A673 (cell line): ENCODE measurements around the gene RNASEH2A. TPM values are rescaled to one million over a fixed set of nuclear protein-coding genes. Genes with fewer than 3 reads are reported as not detected.

Experiments used
- BruUV-seq: library from RNA; stranded (reverse); fragments of 400-500 nt; replicated peaks from 2 replicates; lab custom pipeline; 2021; lab: Mats Ljungman, UMichigan
- CTCF ChIA-PET: fragments of 300-600 bp; sonication (Branson Sonifier 250); formaldehyde crosslinking; loops from one replicate; lab custom pipeline; 2022; ENCODE audit warnings: antibody characterized with exemption; lab: Charles Lee
- POLR2A ChIA-PET: fragments of 300-600 bp; sonication (Branson Sonifier 250); formaldehyde crosslinking; loops from one replicate; lab custom pipeline; 2022; ENCODE audit warnings: antibody characterized with exemption; ENCODE audit not compliant: low non-redundant PET; lab: Charles Lee
- DNase-seq: peaks from one replicate; pipeline ENCODE4 v3.0.0-alpha.2; 2015; ENCODE audit warnings: low spot score
- H3K27ac ChIP-seq: fragments of 200-600 bp; sonication (generic); 2 replicates; pipeline ENCODE4 v1.5.1; 2016; ENCODE audit warnings: mixed run types, low read depth, mild to moderate bottlenecking, mixed read lengths, antibody characterized with exemption, low read length; ENCODE audit not compliant: poor library complexity, severe bottlenecking
- H3K27me3 ChIP-seq: fragments of 200-600 bp; sonication (generic); replicated peaks from 2 replicates; pipeline ENCODE4 v1.6.1; 2017; ENCODE audit warnings: mixed run types, low read depth, mild to moderate bottlenecking, mixed read lengths, antibody characterized with exemption, low read length; ENCODE audit not compliant: insufficient read depth, poor library complexity
- H3K36me3 ChIP-seq: fragments of 200-600 bp; sonication (generic); 2 replicates; pipeline ENCODE4 v1.6.1; 2016; ENCODE audit warnings: mixed run types, mild to moderate bottlenecking, mixed read lengths, antibody characterized with exemption, low read length; ENCODE audit not compliant: insufficient read depth, poor library complexity, severe bottlenecking
- H3K4me1 ChIP-seq: fragments of 200-600 bp; sonication (generic); 2 replicates; pipeline ENCODE4 v1.6.1; 2017; ENCODE audit warnings: mixed run types, mild to moderate bottlenecking, mixed read lengths, antibody characterized with exemption, low read length; ENCODE audit not compliant: insufficient read depth, poor library complexity, severe bottlenecking
- H3K4me3 ChIP-seq: fragments of 200-600 bp; sonication (generic); 2 replicates; pipeline ENCODE4 v1.5.1; 2016; ENCODE audit warnings: low read depth, mixed run types, mild to moderate bottlenecking, mixed read lengths, low read length; ENCODE audit not compliant: poor library complexity, severe bottlenecking
- H3K9me3 ChIP-seq: fragments of 200-600 bp; sonication (generic); 2 replicates; pipeline ENCODE4 v1.6.1; 2016; ENCODE audit warnings: mixed run types, low read depth, mild to moderate bottlenecking, mixed read lengths, antibody characterized with exemption, low read length; ENCODE audit not compliant: poor library complexity, severe bottlenecking
- EZH2 ChIP-seq: fragments of 200-600 bp; sonication (generic); IDR thresholded peaks from 2 replicates; pipeline ENCODE4 v1.6.1; 2017; ENCODE audit warnings: borderline replicate concordance, low read depth, mild to moderate bottlenecking, mixed read lengths, antibody characterized with exemption, low read length; ENCODE audit not compliant: poor library complexity, severe bottlenecking
- intact Hi-C: fragments of 100-400 bp; cut with micrococcal nuclease; formaldehyde crosslinking; loops from one replicate; pipeline ENCODE4 v1.10.0; 2022; ENCODE audit not compliant: unreplicated experiment
- total RNA-seq: library from RNA; stranded (reverse); gene quantifications from 2 replicates; pipeline ENCODE4 v1.2.3, GENCODE V29; 2021
- TF ChIP-seq, protein P1 (sequence below): fragments of 300-800, 200-600 bp; sonication (generic); conservative IDR thresholded peaks from 2 replicates; pipeline ENCODE4 v1.5.1; 2017; ENCODE audit warnings: low read depth, mild to moderate bottlenecking, antibody characterized with exemption, low read length, moderate library complexity, mixed read lengths

RNASEH2A gene
- total RNA-seq, 1 experiment from 2014 or later, result 99.7 TPM

DNA sequence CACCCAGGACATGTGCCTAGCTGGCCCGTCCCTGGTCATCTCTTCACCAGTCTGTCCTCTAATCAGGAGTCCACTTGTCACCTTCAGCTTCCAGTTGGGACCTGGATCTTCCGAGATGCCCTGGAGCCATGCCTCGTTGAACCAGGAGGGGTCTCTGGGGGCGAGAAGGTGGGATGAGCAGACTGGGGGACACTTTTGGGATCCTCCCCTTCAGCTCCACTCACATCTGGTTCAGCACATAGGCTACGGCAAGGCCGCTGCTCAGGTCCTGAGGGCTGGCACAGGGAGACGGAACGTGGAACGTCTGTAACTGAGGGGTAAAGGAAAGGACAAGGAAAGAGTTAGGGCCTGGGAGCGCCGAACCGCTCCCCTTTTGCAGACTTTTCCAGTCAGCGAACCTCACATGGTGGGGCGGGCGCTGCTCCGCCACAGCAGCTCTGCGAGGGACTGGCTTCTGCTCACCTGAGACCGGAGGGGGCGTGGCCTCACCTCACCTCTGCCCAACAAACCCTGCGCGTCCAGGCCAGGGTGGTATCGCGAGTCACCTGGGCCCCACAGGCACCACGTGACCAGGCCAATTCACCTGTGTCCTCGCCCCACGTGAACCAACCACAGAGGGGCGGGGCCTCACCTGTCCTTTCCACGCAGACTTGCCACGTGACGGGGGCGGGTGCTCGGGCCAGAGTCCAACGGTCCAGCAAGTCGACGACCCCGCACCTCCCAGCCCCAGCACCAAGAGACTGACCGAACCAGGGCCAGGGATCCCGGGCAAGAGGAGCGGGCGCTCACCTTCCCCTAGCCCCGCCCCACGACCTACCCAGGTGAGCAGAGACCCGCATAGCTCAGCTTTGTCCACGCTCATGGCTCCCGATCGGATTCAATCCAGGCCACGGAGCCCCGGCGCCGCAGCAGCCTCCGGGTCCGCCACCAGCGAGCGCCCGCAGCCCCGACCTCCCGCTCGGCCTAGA, 31.5 kb upstream of the RNASEH2A start, which contains the start of gene HOOK2:
TSS of gene HOOK2 (minus strand) at position 965 of the 968 bp plus-strand sequence. CDS start at position 862, 103 bp downstream.
- CTCF ChIA-PET, result interaction anchor here (0.5 to 0.8 kb wide), 2 partner anchors 8 to 17 kb away, joined by 3 to 8 read pairs; partner anchors contain the start of gene JUNB
- intact Hi-C loops, result no loop called here
- peak within 1 kb of the TSS; percentile 61 for H3K27ac ChIP-seq
- peaks cover 17% of the 10 kb centered on the region for H3K4me1 ChIP-seq
- no peak for TF ChIP-seq EZH2
- TF ChIP-seq, protein P1, sequence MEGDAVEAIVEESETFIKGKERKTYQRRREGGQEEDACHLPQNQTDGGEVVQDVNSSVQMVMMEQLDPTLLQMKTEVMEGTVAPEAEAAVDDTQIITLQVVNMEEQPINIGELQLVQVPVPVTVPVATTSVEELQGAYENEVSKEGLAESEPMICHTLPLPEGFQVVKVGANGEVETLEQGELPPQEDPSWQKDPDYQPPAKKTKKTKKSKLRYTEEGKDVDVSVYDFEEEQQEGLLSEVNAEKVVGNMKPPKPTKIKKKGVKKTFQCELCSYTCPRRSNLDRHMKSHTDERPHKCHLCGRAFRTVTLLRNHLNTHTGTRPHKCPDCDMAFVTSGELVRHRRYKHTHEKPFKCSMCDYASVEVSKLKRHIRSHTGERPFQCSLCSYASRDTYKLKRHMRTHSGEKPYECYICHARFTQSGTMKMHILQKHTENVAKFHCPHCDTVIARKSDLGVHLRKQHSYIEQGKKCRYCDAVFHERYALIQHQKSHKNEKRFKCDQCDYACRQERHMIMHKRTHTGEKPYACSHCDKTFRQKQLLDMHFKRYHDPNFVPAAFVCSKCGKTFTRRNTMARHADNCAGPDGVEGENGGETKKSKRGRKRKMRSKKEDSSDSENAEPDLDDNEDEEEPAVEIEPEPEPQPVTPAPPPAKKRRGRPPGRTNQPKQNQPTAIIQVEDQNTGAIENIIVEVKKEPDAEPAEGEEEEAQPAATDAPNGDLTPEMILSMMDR, result no peak
- no peak for DNase-seq
- H3K9me3 ChIP-seq, result no peaks in the 10 kb centered on the region
- H3K27me3 ChIP-seq, result no peaks in the 10 kb centered on the region
- H3K36me3 ChIP-seq, result no peaks in the 10 kb centered on the region
- BruUV-seq, result no TSS peak
- POLR2A ChIA-PET, result no interaction called here
- peak within 1 kb of the TSS; percentile 77 for H3K4me3 ChIP-seq

DNA sequence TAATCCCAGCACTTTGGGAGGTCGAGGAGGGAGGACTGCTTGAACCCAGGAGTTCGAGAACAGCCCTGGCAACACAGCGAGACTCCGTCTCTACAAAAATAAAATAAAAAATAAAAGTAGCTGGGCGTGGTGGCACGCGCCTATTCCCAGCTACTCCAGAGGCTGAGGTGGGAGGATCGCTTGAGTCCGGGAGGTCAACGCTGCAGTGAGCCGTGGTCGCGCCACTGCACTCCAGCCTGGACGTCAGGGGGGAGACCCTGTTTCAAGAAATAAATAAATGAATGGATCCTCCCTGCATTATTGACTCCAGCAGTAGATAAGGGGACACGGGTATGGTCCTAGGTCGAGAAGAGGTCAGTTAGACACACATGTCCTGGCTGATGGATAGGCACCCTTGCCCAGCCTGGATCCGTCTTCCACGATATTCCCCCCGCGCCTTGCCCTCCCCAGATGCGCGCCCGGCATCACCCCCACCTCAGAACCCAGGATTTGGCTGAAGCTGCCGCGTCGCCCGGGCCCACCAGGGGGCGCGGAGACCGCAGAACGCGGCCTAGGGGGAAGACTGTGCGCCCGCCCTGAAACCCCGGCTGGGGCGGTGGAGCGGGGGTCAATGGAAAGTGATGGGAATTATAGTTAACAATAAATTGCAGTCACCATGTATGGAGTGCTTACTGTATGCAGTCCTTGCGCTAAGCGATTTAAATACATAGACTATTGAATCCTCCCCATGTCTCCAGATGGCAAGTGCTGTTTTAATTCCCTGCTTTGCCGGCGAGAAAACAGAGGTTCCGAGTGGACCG, 29.0 kb upstream of the RNASEH2A start:
- peak overlapping the region; percentile 48 for H3K4me3 ChIP-seq
- H3K27me3 ChIP-seq, result no peaks in the 10 kb centered on the region
- peak; percentile 91 for DNase-seq
- peaks cover 23% of the 10 kb centered on the region for H3K4me1 ChIP-seq
- CTCF ChIA-PET, result interaction anchor here (0.6 to 2.1 kb wide), 5 partner anchors 9 to 161 kb away, joined by 4 to 29 read pairs (median 7); partner anchors contain the start of genes FBXW9 and JUNB
- intact Hi-C loops, result loop anchor here (1.0 kb wide), 1 partner anchor 19 kb away; no protein-coding TSS in a partner anchor
- BruUV-seq, result no TSS peak
- no peaks in the 10 kb centered on the region for H3K36me3 ChIP-seq
- H3K27ac ChIP-seq, result peak overlapping the region; percentile 73
- POLR2A ChIA-PET, result interaction anchor here (0.6 to 1.4 kb wide), 2 partner anchors 14 to 99 kb away, joined by 4 to 6 read pairs; partner anchors contain the start of gene JUNB
- no peaks in the 10 kb centered on the region for H3K9me3 ChIP-seq
- no peak for TF ChIP-seq EZH2
- TF ChIP-seq, protein P1, result peak; percentile 98
